Transverse colon (tissue), 4 donors: ENCODE measurements around the gene CKB.
A peak's percentile ranks its signal among the peaks of the same experiment; 100 is the strongest.

ENCODE experiments used
- CTCF ChIP-seq, 5 experiments: fragments of 200-600 bp in 3 of 5; fragments of 450-650 bp in 2 of 5; sonication (generic) in 3 of 5; IDR thresholded peaks; 1 replicate in 2 of 5; 2 replicates in 3 of 5; pipeline ENCODE4 v1.5.1; 2016 to 2017; ENCODE audit warnings: antibody characterized with exemption in 5 of 5, inconsistent platforms in 3 of 5, mild to moderate bottlenecking in 2 of 5, moderate library complexity in 1 of 5
- EP300 ChIP-seq: sonication (generic); formaldehyde crosslinking; IDR thresholded peaks from one replicate; pipeline ENCODE4 v1.6.1; 2017; ENCODE audit warnings: antibody characterized with exemption, low read depth
- POLR2A ChIP-seq: fragments of 450-650 bp; IDR thresholded peaks from one replicate; pipeline ENCODE4 v1.6.1; 2016; ENCODE audit warnings: antibody characterized with exemption, mild to moderate bottlenecking, moderate library complexity
- POLR2AphosphoS5 ChIP-seq, 3 donors: sonication (generic); formaldehyde crosslinking; IDR thresholded peaks; one replicate each; pipeline ENCODE4 v1.6.1; 2016; ENCODE audit warnings: antibody characterized with exemption in 3 of 3

GRCh38 chr14:103517721-103518421, 4.8 kb downstream of the CKB start:
- TF ChIP-seq CTCF (IDR thresholded peaks at IDR 0.05) (no peak), EP300 (no peak), POLR2AphosphoS5 (IDR thresholded peaks at IDR 0.05) (no peak), POLR2A (peak; percentile 15)
